GM10266 (cell line): ENCODE data around the gene ZNRF1.

ENCODE experiments used
- DNase-seq: peaks from one replicate; pipeline ENCODE4 v3.0.0; 2012; ENCODE audit errors: extremely low spot score
- CTCF ChIP-seq: IDR thresholded peaks from 2 replicates; pipeline ENCODE4 v1.5.1; 2012; ENCODE audit warnings: mild to moderate bottlenecking, low read depth; ENCODE audit not compliant: control insufficient read depth, insufficient read depth; ENCODE audit errors: missing control alignments

The ZNRF1 gene

GRCh38 chr16:75106351-75107274 lies 107.8 kb downstream of the ZNRF1 start:
- no peak for TF ChIP-seq CTCF
- DNase-seq, result no peak

- DNase-seq, result no peak
- no peak for TF ChIP-seq CTCF
Measured at GRCh38 chr16:75107505-75107904, 108.7 kb downstream of the ZNRF1 start.

- no peak for DNase-seq
- TF ChIP-seq CTCF, result no peak
Measured at GRCh38 chr16:75108792-75109731, 110.2 kb downstream of the ZNRF1 start.

- DNase-seq, result no peak
- no peak for TF ChIP-seq CTCF
Measured at GRCh38 chr16:75109732-75110243, 111.0 kb downstream of the ZNRF1 start.

GRCh38 chr16:75110637-75111513 lies 112.1 kb downstream of the ZNRF1 start:
- peak; percentile 90 for DNase-seq
- TF ChIP-seq CTCF, result peak; percentile 93

GRCh38 chr16:75111514-75111940 lies 112.7 kb downstream of the ZNRF1 start:
- no peak for TF ChIP-seq CTCF
- DNase-seq, result no peak
